RKO (cell line): ENCODE measurements around the gene THAP10.
A peak's percentile ranks its signal among the peaks of the same experiment; 100 is the strongest.
"Not testable (repeated sequence)": the region's sequence is repeated elsewhere in the genome, so short reads cannot be mapped to it uniquely, and the experiment has no call there.

Experiments used
- DNase-seq: peaks from one replicate; pipeline ENCODE4 v3.0.0-alpha.2; 2016; ENCODE audit warnings: low spot score

The THAP10 gene

GRCh38 chr15:70876683-70877082, 15.6 kb downstream of the THAP10 start:
- DNase-seq, result no peak

- no peak for DNase-seq
Measured at GRCh38 chr15:70876011-70876410, 16.2 kb downstream of the THAP10 start.

DNA sequence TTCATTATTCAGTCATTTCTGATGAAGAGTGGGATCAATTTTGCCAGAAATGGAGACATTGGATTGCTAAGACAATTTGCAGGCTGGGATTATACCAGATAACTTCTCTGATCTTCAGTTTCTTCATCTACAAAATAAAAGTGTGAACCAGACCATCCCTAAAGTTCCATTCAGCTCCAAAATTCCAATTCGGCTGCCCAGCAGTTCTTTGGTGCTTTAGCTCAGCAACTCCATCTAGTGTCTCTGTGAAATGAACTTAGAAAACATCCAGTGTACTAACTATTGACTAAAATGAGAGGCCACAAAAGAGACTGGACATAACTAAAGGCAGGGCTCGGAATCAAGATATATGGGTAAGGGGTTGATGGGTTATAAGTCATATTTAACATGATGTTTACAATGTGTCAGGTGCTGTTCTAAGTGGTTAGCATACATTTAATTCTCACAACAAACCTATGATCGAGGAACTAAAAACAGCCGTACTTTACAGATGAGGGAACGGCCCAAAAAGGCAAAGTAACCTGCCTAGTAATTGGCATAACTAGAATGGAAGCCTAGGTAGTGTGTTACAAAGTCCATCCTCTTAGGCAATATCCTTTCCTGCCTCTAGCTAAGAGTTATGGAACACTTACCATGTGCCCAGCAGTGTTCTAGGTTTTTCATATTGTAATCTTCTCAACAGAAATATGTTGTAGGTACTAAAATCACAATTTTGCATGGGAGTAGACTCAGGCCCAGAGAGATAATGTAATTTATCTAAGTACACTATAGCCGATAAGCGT, 17.0 kb downstream of the THAP10 start:
- DNase-seq, result peak; percentile 37

DNA sequence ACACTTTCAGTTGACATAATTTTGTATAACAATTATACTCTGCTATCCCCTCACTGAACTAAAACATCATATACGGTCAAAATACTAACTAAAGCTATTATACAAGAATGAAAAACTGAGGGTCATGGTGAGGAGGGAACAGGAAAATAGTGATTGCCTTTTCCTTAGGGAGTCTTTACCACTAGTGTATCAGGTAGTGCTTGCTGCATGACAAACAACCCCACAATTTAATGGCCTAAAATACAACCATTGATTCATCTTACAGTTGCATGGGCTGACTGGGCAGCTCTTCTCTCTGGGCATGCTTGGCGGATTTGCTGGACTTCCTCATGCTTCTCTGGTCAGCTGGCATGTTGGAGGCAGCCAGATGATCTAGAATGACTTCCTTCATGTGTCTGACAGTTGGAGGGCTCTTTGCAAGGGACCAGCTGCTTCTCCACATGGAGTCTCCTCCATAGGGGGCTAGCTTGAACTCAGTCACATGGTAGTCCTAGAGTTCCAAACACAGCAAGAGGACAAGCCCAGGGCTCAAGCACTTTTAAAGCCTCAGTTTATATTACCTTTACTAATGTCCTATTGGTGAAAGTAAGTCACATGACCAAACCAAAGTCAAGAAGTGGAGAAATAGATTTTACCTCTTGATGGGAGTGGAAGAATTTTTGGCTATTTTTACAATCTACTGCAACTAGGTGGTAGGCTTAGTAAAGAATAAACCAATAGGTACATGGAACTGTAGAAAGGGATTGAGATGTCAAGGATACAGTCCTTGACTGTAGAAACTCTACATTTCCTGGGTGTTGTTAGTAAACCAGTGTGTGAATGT, 18.8 kb downstream of the THAP10 start:
- DNase-seq, result no peak

DNA sequence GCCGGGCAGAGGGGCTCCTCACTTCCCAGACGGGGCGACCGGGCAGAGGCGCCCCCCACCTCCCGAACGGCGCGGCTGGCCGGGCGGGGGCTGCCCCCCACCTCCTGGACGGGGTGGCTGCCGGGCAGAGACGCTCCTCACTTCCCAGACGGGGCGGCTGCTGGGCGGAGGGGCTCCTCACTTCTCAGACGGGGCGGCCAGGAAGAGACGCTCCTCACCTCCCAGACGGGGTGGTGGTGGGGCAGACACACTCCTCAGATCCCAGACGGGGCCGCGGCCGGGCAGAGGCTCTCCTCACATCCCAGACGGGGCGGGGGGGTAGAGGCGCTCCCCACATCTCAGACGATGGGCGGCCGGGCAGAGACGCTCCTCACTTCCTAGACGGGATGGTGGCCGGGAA, 20.7 kb downstream of the THAP10 start:
- not testable (repeated sequence) for DNase-seq

DNA sequence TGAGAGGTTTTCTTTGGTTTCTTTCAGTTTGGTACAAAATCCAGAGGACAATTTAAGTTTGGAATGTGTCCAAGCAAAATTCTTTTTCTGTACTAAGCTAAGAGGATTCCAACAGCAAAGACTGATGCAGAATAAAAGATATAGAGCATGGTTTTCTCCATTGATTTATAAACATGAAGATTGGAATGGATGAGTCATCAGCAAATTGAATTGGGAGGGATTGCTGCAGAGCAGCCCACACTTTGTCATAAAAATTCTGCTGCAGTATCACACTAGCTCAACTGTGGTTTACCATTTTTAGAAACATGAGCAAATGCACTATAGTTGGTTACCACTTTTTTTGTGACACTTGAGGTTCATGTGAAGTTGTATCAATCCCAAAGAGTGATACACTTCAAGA, 22.2 kb downstream of the THAP10 start:
- DNase-seq, result no peak

DNA sequence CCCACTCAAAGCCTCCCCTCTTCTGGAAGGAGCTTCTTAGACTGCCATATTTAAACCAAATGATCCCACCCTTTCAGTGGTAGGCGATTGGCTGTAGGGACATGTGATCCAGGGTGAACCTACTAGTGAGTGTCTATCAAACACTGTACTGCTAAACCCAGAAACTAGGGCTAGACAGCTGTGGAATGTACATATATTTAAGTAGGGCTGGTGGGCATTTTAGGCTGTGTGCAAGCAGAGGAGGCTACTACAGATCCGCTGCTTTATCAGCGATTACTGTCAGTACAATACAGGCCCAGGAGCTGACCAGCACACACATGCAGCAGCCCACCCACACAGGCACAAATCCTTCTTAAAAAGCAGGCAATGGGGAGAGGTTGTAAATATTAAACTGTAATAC, 22.9 kb downstream of the THAP10 start:
- no peak for DNase-seq

DNA sequence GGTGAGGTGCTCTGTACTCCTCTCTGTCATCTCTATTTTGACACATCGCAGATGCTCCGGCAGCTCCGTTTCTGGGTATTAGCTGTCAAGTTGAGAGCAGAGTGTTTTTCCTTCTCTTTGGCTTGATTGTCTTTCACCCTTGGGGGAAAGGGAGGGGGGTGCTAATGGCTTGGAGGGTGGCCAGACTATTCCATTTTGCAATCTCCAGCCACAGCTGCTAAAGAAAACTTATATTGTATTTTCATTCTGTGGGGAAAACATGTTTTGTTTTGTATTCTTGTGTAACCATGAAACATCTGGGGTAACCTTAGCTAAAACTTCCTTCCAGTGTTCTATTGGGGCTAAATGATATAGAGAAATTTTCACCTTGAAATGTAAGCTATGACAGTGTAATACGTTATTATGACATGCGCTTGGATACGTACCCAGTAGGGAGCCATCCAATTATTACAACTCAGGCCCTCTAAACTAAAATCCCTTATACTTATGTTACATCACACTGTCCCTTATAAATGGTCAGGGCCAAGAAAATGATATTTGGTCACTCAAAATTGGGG, 24.2 kb downstream of the THAP10 start:
- DNase-seq, result no peak

DNA sequence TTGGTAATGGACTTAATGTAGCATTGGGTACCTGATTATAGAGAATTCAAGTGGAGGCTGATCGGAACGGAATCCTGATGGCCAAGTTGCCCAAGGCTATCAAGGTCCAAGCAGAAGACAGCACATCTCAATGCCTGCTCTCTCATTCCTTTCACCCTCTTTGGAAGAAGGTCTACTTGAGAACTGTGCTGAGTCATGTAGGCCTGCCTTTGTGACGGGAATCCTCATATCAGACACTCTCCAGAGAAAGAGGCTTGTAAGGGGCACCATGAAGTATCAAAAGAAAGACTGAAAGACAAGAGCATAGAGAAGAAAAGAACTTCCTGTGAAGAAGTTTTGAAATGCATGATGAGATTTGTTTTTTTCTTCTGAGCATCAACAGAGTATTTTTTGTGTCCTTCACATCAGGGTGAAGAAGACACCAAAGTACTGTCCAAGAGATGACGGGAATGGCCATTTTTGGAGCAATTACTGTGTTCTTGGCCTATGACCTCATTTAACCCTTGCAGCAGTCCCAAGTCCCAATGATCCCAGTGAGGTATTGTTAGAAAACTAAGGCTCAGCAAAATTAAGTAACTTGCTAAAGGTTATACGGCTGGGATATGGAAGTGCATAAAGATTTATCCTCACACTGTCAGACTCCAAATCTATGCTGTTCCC, 25.1 kb downstream of the THAP10 start:
- no peak for DNase-seq

- peak; percentile 55 for DNase-seq
Measured at GRCh38 chr15:70863450-70864218, 28.6 kb downstream of the THAP10 start.

- DNase-seq, result no peak
Measured at GRCh38 chr15:70859998-70860397, 32.2 kb downstream of the THAP10 start.

GRCh38 chr15:70859322-70859908, 32.8 kb downstream of the THAP10 start:
- no peak for DNase-seq

GRCh38 chr15:70858614-70859321, 33.5 kb downstream of the THAP10 start:
- DNase-seq, result not testable (repeated sequence)

- DNase-seq, result no peak
Measured at GRCh38 chr15:70857562-70858285, 34.5 kb downstream of the THAP10 start.

- DNase-seq, result peak; percentile 64
Measured at GRCh38 chr15:70856884-70857561, 35.2 kb downstream of the THAP10 start.

- DNase-seq, result no peak
Measured at GRCh38 chr15:70856177-70856883, 35.9 kb downstream of the THAP10 start.

- DNase-seq, result no peak
Measured at GRCh38 chr15:70855764-70856163, 36.5 kb downstream of the THAP10 start.

DNA sequence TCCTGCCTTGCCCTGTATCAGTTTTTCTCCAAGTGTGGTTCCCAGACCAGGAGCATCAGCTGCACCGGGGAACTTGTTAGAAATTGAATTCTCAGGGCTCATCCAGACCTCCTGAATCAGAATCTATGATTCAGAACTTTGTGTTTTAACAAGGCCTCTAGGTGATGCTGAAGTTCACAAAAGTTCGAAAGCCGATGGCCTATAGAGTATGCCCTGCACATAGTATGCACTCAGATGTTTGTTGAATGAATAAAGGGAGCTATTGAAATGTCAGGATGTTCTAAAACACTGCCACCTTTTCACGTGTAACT, 37.6 kb downstream of the THAP10 start:
- DNase-seq, result no peak
